Naive thymus-derived CD4-positive, alpha-beta T cell (primary cell): ENCODE results near the gene LUC7L3. TPM values are rescaled to one million over a fixed set of nuclear protein-coding genes. Genes with fewer than 3 reads are reported as not detected.
A peak's percentile ranks its signal among the peaks of the same experiment; 100 is the strongest.
"Not testable (repeated sequence)": the region's sequence is repeated elsewhere in the genome, so short reads cannot be mapped to it uniquely, and the experiment has no call there.

Experiments
- ATAC-seq: fragments of 150-1000 bp; cut with Tn5 transposase; 2 replicates; pipeline ENCODE4 v1.10.0; 2021; ENCODE audit warnings: mild to moderate bottlenecking, moderate library complexity
- CTCF ChIA-PET: fragments of 350-600 bp; sonication (Branson Sonifier 250); formaldehyde crosslinking; loops from one replicate; lab custom pipeline; 2021; ENCODE audit warnings: antibody characterized with exemption; lab: Charles Lee
- POLR2A ChIA-PET: fragments of 350-600 bp; sonication (Branson Sonifier 250); formaldehyde crosslinking; loops from one replicate; lab custom pipeline; 2021; ENCODE audit warnings: antibody characterized with exemption, inconsistent platforms; lab: Charles Lee
- DNase-seq, 9 donors: peaks; one replicate each; pipeline versions ENCODE4 v3.0.0 to v3.0.0-alpha.2; 2020 to 2022; ENCODE audit warnings: mixed read lengths in 1 of 9
- H3K27ac ChIP-seq: one replicate; pipeline ENCODE4 v1.7.0; 2013; ENCODE audit warnings: mild to moderate bottlenecking, low read depth, low read length, moderate library complexity
- H3K27me3 ChIP-seq, 2 donors: one replicate each; pipeline ENCODE4 v1.7.0; 2013; ENCODE audit warnings: low read length in 2 of 2, mild to moderate bottlenecking in 2 of 2, moderate library complexity in 2 of 2; ENCODE audit not compliant: control insufficient read depth in 2 of 2, insufficient read depth in 2 of 2
- H3K36me3 ChIP-seq, 3 experiments: 1 replicate in 2 of 3; 2 replicates in 1 of 3; pipeline ENCODE4 v1.7.0; 2013; ENCODE audit warnings: low read length in 3 of 3, mild to moderate bottlenecking in 3 of 3, moderate library complexity in 1 of 3; ENCODE audit not compliant: insufficient read depth in 3 of 3, control insufficient read depth in 2 of 3
- H3K4me1 ChIP-seq, 2 donors: one replicate each; pipeline ENCODE4 v1.7.0; 2013; ENCODE audit warnings: low read length in 2 of 2, mild to moderate bottlenecking in 2 of 2, moderate library complexity in 1 of 2; ENCODE audit not compliant: control insufficient read depth in 2 of 2, insufficient read depth in 2 of 2
- H3K4me3 ChIP-seq: 2 replicates; pipeline ENCODE4 v1.7.0; 2013; ENCODE audit warnings: mild to moderate bottlenecking, low read length
- H3K9me3 ChIP-seq, 3 experiments: 1 replicate in 2 of 3; 2 replicates in 1 of 3; pipeline ENCODE4 v1.7.0; 2013; ENCODE audit warnings: low read length in 3 of 3; ENCODE audit not compliant: control insufficient read depth in 2 of 3
- H3K27ac Mint-ChIP-seq, 9 donors: one replicate each; pipeline ENCODE4 v1.8.0; 2020 to 2022; ENCODE audit warnings: mixed read lengths in 9 of 9, mild to moderate bottlenecking in 8 of 9, moderate library complexity in 5 of 9, inconsistent platforms in 2 of 9
- H3K27me3 Mint-ChIP-seq, 5 donors: one replicate each; pipeline ENCODE4 v1.8.0; 2021 to 2022; ENCODE audit warnings: mixed read lengths in 5 of 5, mild to moderate bottlenecking in 1 of 5
- H3K36me3 Mint-ChIP-seq, 5 donors: one replicate each; pipeline ENCODE4 v1.8.0; 2020 to 2022; ENCODE audit warnings: mixed read lengths in 5 of 5, mild to moderate bottlenecking in 3 of 5, inconsistent platforms in 1 of 5
- H3K4me1 Mint-ChIP-seq, 7 donors: one replicate each; pipeline ENCODE4 v1.8.0; 2020 to 2022; ENCODE audit warnings: mixed read lengths in 7 of 7, mild to moderate bottlenecking in 3 of 7, inconsistent platforms in 1 of 7
- H3K4me3 Mint-ChIP-seq, 10 donors: one replicate each; pipeline ENCODE4 v1.8.0; 2020 to 2022; ENCODE audit warnings: mild to moderate bottlenecking in 10 of 10, mixed read lengths in 10 of 10, moderate library complexity in 6 of 10, inconsistent platforms in 2 of 10
- H3K9me3 Mint-ChIP-seq, 11 donors: one replicate each; pipeline ENCODE4 v1.8.0; 2020 to 2022; ENCODE audit warnings: mixed read lengths in 11 of 11, mild to moderate bottlenecking in 4 of 11, inconsistent platforms in 1 of 11, moderate library complexity in 1 of 11
- intact Hi-C, 2 donors: fragments of 100-400 bp; cut with micrococcal nuclease; formaldehyde crosslinking; loops; one replicate each; pipeline ENCODE4 v1.15.1; 2023
- polyA plus RNA-seq, 2 donors: library from polyadenylated mRNA; unstranded; fragments of 300-500 nt; fragmentation: Illumina TruSeq; gene quantifications; one replicate each; pipeline ENCODE4 v1.2.3, GENCODE V29; 2021
- total RNA-seq, 6 experiments: library from RNA in 5 of 6; stranded (reverse) in 5 of 6; gene quantifications; 1 replicate in 5 of 6; 2 replicates in 1 of 6; pipeline ENCODE4 v1.2.3 and lab custom pipeline; 2021 to 2026

Gene LUC7L3
- total and polyA plus RNA-seq, 7 experiments from 2014 or later: 41.8 to 331 (median 145) TPM

DNA sequence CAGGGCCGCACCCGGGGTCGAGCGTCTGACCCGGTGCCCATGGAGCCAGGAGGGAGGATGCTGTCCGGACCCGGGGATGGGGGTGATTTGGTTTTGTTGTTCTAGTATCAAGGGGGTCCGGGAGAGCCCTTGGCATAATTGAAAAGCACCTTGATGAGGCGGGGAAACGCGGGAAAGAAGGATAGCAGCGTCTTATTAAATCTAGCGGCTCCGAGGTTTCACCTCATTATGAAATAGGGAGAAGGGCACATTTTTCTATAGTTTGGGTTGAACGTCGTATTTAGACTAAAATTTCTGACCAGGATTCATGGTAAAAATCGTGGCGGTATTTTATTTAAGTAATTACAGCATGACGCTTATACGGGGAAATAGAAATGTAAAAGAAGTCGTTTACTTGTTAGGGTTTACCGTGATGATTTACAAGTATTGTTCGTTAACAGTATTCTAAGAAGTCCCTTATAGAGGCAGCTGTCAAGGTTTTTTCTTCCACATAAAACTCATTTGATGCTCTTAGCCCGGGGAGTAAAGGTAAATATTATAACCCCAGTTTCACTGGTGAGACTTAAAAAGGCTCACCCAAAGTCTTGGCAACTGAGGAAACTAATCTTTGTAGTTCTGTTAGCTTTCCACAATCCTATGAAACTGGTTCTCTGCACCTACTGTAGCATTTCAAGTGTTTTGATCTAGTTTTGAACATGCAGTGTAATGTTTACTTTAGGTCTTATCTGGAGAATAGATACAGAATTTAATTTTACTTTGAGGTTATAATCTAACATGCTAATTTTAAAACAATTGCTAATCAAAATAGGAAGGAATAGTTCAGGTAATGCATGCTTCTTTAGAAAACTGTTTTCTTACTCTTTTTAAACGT lies 756 bp downstream of the LUC7L3 start:
- H3K27me3 ChIP-seq: no peaks in the 10 kb centered on the region
- peaks cover 26 to 31% of the 10 kb centered on the region in 2 donors for H3K4me1 ChIP-seq
- H3K27ac Mint-ChIP-seq: peak overlapping the region; percentile 93 to 100 (median 99)
- intact Hi-C loops: loop anchor here (1.0 to 2.0 kb wide), 7 partner anchors 12 to 931 kb away; partner anchors contain the start of genes NME1 (in 2 of the 2), KAT7 (in 1 of the 2), MBTD1 (in 1 of the 2) and TOB1 (in 1 of the 2)
- DNase-seq: peak in 1 of 9 donors; percentile 25
- H3K9me3 ChIP-seq: no peaks in the 10 kb centered on the region
- no peaks in the 10 kb centered on the region for H3K27me3 Mint-ChIP-seq
- peaks cover 0 to 10% (median 0%) of the 10 kb centered on the region in 3 experiments for H3K36me3 ChIP-seq
- H3K36me3 Mint-ChIP-seq: peaks cover 0 to 9% (median 0%) of the 10 kb centered on the region in 5 donors
- peak overlapping the region; percentile 95 for H3K27ac ChIP-seq
- ChIA-PET CTCF (no interaction called here), POLR2A (interaction anchor here (0.8 to 3.3 kb wide), 5 partner anchors 12 to 541 kb away, joined by 3 to 58 read pairs (median 3); partner anchors contain the start of genes ANKRD40 and XYLT2)
- peaks cover 19 to 43% (median 32%) of the 10 kb centered on the region in 7 donors for H3K4me1 Mint-ChIP-seq
- no peaks in the 10 kb centered on the region for H3K9me3 Mint-ChIP-seq
- no peak for ATAC-seq
- peak overlapping the region; percentile 92 for H3K4me3 ChIP-seq
- peak overlapping the region; percentile 84 to 99 (median 98) for H3K4me3 Mint-ChIP-seq

DNA sequence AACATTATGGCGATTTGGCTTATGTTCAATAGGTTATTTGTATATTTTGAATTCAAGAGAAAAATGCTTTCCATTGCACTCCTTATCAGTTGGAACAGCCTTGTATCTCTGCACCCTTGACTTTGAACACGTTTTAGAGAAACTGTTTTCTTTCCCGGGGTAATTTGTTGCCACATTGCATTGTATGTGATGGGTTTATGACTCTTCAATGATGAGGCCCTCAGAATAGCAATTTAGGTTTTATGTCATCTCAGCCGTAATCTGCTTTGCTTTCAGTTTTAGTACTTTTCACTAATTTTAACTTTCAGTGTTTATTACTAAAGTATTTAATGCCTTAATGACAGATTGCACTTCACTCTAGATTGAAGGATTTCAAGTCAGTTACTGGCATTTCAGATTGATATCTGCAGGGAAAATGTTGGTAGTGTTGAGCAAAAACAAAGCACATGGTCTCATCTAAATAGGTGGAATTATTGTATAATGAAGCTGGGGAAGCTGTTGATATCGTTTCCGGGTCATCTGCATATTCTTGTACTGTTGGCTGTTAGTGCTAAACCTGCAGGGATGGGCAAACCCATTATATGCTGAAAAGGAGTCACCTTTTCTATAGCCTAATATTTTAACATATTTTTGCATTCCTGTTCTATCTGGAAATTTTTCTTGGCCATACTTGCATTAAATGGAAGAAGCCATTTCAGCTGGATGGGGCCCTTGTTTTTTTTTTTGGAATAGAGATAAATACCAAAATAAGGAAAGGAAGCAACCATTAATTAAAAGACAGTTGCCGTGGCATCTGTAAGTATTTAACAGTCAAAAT lies 2.0 kb downstream of the LUC7L3 start:
- ChIA-PET CTCF (interaction anchor here (0.6 kb wide), 1 partner anchor 16 kb away, joined by 5 read pairs; no protein-coding TSS in a partner anchor), POLR2A (interaction anchor here (1.0 to 1.5 kb wide), 4 partner anchors 12 to 15 kb away, joined by 3 to 5 read pairs (median 4); no protein-coding TSS in a partner anchor)
- Histone ChIP-seq H3K36me3 (peaks cover 0 to 10% (median 0%) of the 10 kb centered on the region in 3 experiments), H3K27ac (peak overlapping the region; percentile 95), H3K27me3 (no peaks in the 10 kb centered on the region), H3K9me3 (no peaks in the 10 kb centered on the region), H3K4me1 (peaks cover 34 to 39% of the 10 kb centered on the region in 2 donors), H3K4me3 (peak overlapping the region; percentile 92)
- Mint-ChIP-seq H3K9me3 (no peaks in the 10 kb centered on the region), H3K4me1 (peaks cover 19 to 50% (median 38%) of the 10 kb centered on the region in 7 donors), H3K27ac (peak overlapping the region; percentile 93 to 100 (median 99)), H3K27me3 (no peaks in the 10 kb centered on the region), H3K36me3 (peaks cover 0 to 9% (median 0%) of the 10 kb centered on the region in 5 donors), H3K4me3 (peak overlapping the region; percentile 84 to 99 (median 98))
- intact Hi-C loops: loop anchor here (1.0 to 2.0 kb wide), 3 partner anchors 15 to 539 kb away; partner anchors contain the start of genes MBTD1 (in 1 of the 2), NME1 (in 1 of the 2) and UTP18 (in 1 of the 2)
- DNase-seq: peak in 6 of 9 donors; percentile 16 to 40 (median 25)
- no peak for ATAC-seq

DNA sequence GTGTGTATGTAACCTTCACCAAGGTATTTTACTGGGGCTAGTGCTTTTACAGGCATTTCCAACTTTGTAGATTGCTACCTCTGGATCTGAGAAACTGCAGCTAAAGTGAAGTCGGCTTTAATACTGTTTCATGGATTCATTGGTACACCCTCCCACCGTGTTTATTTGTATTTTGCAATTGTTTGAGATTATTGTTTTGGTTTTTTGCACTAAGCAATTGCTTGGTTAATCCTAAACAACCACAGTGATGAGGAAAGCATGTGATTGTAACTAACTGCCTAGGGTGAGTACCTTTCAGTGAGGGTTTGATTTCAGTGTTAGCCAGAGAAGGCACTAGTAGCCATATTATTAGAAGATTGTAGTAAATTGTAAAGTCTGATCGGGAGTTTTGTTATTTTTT lies 3.3 kb downstream of the LUC7L3 start:
- Histone ChIP-seq H3K36me3 (peaks cover 0 to 10% (median 4%) of the 10 kb centered on the region in 3 experiments), H3K27me3 (no peaks in the 10 kb centered on the region), H3K9me3 (no peaks in the 10 kb centered on the region), H3K4me1 (peaks cover 44 to 46% of the 10 kb centered on the region in 2 donors), H3K27ac (no peak overlapping the region), H3K4me3 (no peak overlapping the region)
- DNase-seq: no peak
- ATAC-seq: no peak
- intact Hi-C loops: no loop called here
- CTCF ChIA-PET: no interaction called here
- Mint-ChIP-seq H3K4me1 (peaks cover 29 to 63% (median 47%) of the 10 kb centered on the region in 7 donors), H3K27ac (peak overlapping the region in 5 of 9 donors; percentile 7 to 74 (median 36)), H3K36me3 (peaks cover 0 to 13% (median 8%) of the 10 kb centered on the region in 5 donors), H3K4me3 (peak overlapping the region in 9 of 10 donors; percentile 58 to 99 (median 78)), H3K9me3 (no peaks in the 10 kb centered on the region), H3K27me3 (no peaks in the 10 kb centered on the region)
- POLR2A ChIA-PET: interaction anchor here (1.4 kb wide), 1 partner anchor 14 kb away, joined by 4 read pairs; no protein-coding TSS in a partner anchor

DNA sequence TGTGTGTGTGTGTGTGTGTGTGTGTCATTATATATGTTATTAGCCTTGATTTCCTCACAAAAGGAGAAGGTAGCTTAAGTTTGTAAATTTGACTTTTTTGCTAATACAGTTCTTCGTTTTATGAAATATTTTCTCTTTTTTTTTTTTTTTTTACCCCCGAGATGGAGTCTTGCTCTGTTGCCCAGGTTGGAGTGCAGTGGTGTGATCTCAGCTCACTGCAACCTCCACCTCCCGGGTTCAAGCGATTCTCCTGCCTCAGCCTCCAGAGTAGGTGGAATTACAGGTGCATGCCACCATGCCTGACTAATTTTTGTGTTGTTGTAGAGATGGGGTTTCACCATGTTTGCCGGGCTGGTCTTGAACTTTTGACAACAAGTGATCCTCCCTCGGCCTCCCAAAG lies 5.2 kb downstream of the LUC7L3 start:
- CTCF ChIA-PET: not testable (repeated sequence)

DNA sequence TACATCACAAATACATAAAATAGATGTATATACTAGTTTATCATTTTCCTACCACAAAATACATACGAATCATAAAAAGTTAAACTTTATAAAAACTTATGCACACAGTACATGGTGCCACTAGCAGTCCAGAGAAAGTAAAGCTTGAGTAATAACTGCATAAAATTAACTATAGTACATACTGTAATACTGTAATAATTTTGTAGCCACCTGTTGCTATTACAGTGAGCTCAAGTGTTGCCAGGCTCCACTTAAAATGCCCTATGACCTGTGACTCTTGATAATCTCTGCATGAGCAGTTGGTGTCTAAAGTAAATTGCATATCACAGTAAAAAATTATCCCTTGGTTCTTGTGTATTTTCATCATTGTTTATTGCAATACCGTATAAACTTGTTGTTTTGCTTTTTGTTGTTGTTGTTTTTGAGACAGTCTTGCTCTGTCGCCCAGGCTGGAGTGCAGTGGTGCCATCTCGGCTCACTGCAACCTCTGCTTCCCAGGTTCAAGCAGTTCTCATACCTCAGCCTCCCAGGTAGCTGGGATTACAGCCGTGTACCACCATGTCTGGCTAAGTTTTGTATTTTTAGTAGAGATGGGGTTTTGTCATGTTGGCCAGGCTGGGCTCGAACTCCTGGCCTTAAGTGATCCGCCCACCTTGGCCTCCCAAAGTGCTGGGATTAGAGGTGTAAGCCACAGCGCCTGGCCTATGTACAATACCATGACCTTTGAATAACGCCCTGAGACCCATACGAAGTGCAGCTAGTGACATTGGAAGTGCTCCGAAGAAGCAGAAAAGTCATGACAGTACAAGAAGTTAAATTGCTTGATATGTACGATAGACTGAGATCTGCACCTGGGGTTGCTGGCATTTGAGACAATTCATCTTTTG lies 6.6 kb downstream of the LUC7L3 start:
- CTCF ChIA-PET: interaction anchor here (0.7 to 1.5 kb wide), 2 partner anchors 57 to 355 kb away, joined by 3 read pairs; no protein-coding TSS in a partner anchor
- peaks cover 0 to 9% (median 8%) of the 10 kb centered on the region in 5 donors for H3K36me3 Mint-ChIP-seq
- peaks cover 37 to 87% (median 67%) of the 10 kb centered on the region in 7 donors for H3K4me1 Mint-ChIP-seq
- Histone ChIP-seq H3K27me3 (no peaks in the 10 kb centered on the region), H3K27ac (no peak overlapping the region), H3K9me3 (no peaks in the 10 kb centered on the region), H3K4me3 (no peak overlapping the region), H3K36me3 (peaks cover 0 to 6% (median 4%) of the 10 kb centered on the region in 3 experiments), H3K4me1 (peaks cover 60 to 62% of the 10 kb centered on the region in 2 donors)
- peak overlapping the region in 6 of 10 donors; percentile 29 to 57 (median 42) for H3K4me3 Mint-ChIP-seq
- intact Hi-C loops: no loop called here
- no peaks in the 10 kb centered on the region for H3K27me3 Mint-ChIP-seq
- H3K9me3 Mint-ChIP-seq: no peaks in the 10 kb centered on the region
- H3K27ac Mint-ChIP-seq: no peak overlapping the region
- no peak for ATAC-seq
- DNase-seq: no peak
- POLR2A ChIA-PET: interaction anchor here (0.8 to 1.2 kb wide), 3 partner anchors 18 to 306 kb away, joined by 3 to 4 read pairs (median 3); partner anchors contain the start of gene ANKRD40

More for the DNA sequence above, 5.2 kb downstream of the LUC7L3 start:
- H3K36me3 Mint-ChIP-seq, H3K9me3 ChIP-seq, H3K27me3 Mint-ChIP-seq, H3K27me3 ChIP-seq, intact Hi-C loops, DNase-seq, H3K27ac ChIP-seq, H3K27ac Mint-ChIP-seq, ATAC-seq, H3K9me3 Mint-ChIP-seq, H3K4me3 ChIP-seq: not testable (repeated sequence)
- peaks cover 49 to 55% of the 10 kb centered on the region in 2 donors for H3K4me1 ChIP-seq
- Mint-ChIP-seq H3K4me1 (peaks cover 37 to 77% (median 60%) of the 10 kb centered on the region in 7 donors), H3K4me3 (peak overlapping the region in 6 of 10 donors; percentile 1 to 89 (median 32))
- POLR2A ChIA-PET: interaction anchor here (0.6 kb wide), 1 partner anchor 1810 kb away, joined by 3 read pairs; no protein-coding TSS in a partner anchor
- H3K36me3 ChIP-seq: peaks cover 0 to 10% (median 4%) of the 10 kb centered on the region in 3 experiments
